Esophagus squamous epithelium (tissue), 4 donors: ENCODE results near the gene CARMIL1.

Experiments
- POLR2A ChIP-seq, 4 donors: fragments of 450-650 bp; IDR thresholded peaks; one replicate each; pipeline ENCODE4 v1.6.1; 2017; ENCODE audit warnings: antibody characterized with exemption in 4 of 4, mild to moderate bottlenecking in 4 of 4, moderate library complexity in 3 of 4
- TF ChIP-seq, protein P1 (sequence below), 6 experiments: fragments of 450-650 bp in 4 of 6; fragments of 200-600 bp in 2 of 6; sonication (generic) in 2 of 6; IDR thresholded peaks; one replicate each; pipeline ENCODE4 v1.5.1; 2016 to 2019; ENCODE audit warnings: antibody characterized with exemption in 6 of 6, mild to moderate bottlenecking in 4 of 6, moderate library complexity in 4 of 6

DNA sequence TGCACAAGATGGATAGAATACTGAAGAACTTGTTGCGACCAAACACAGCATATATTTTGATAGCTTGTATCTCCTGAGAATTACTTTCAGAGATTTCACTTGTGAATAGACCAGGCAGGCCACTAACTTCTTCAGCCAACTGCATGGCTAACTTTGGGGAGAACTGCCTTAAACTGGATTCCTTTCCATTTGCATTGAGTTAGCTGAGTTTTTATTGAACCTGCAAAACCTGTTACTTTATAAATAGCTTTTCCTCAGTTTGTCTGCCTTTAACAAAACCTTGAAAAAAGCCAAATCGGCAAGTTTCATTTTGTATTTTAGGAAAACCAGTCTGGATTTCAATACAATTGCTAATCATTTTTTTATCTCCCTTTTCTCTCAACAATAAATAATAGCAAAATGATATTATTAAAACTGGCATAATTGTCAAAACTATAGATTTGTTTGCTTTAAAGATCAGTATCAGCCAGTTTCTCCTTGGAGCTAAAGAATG lies 300.3 kb downstream of the CARMIL1 start:
- TF ChIP-seq POLR2A (IDR thresholded peaks at IDR 0.05) = no peak
- TF ChIP-seq, protein P1, sequence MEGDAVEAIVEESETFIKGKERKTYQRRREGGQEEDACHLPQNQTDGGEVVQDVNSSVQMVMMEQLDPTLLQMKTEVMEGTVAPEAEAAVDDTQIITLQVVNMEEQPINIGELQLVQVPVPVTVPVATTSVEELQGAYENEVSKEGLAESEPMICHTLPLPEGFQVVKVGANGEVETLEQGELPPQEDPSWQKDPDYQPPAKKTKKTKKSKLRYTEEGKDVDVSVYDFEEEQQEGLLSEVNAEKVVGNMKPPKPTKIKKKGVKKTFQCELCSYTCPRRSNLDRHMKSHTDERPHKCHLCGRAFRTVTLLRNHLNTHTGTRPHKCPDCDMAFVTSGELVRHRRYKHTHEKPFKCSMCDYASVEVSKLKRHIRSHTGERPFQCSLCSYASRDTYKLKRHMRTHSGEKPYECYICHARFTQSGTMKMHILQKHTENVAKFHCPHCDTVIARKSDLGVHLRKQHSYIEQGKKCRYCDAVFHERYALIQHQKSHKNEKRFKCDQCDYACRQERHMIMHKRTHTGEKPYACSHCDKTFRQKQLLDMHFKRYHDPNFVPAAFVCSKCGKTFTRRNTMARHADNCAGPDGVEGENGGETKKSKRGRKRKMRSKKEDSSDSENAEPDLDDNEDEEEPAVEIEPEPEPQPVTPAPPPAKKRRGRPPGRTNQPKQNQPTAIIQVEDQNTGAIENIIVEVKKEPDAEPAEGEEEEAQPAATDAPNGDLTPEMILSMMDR (IDR thresholded peaks at IDR 0.05) = no peak
